Inflammatory macrophage (primary cell): Measurements from ENCODE around the gene ACSS1.
A peak's percentile ranks its signal among the peaks of the same experiment; 100 is the strongest.

ENCODE experiments used
- DNase-seq, 2 donors: peaks; one replicate each; pipeline ENCODE4 v3.0.0-alpha.2; 2020 to 2022

ACSS1 gene

GRCh38 chr20:24970754-24971153 lies 87.2 kb downstream of the ACSS1 start:
- peak; percentile 50 to 66 for DNase-seq

- DNase-seq, result no peak
These were observed 87.8 kb downstream of the ACSS1 start for GRCh38 chr20:24970030-24970553.

DNA sequence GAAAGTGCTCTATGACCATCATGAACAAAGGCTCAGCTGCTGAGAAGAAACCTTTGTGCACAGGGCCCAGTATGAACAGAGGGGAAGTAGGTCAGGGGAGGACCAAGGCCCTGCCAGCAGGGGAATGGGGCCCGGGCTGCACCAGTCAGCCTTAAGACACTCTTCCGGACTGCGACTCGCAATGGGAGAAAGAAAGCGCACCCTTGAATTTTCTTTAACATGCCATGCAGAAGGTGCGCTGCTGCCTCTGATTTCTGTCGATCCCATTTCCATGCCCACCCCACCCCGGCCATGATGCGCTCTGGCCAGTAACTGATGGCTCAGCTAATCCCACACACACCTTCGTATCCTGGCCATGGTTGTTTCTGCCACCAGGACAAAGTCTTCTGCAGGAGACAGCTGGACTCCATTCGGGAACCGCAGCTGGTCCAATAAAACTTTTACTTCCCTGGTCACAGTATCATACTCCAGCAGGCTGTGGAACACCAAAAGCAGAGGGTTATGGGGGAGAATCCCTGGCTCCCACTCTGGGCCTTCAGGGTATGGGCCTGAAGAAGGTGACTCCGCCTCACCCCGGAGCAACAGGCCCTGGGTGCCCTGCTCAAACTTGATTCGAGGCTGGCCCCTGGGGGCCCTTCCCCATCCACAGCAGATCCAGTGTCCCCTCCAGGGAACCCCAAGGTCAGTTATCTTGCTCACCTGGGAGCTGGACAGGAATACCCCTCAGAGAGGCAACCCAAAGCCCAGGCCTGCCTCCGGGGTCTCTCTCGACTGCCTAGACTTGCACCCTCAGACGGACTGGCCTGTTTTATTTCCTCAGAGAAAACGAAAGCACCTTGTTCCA lies 88.5 kb downstream of the ACSS1 start:
- no peak for DNase-seq

DNA sequence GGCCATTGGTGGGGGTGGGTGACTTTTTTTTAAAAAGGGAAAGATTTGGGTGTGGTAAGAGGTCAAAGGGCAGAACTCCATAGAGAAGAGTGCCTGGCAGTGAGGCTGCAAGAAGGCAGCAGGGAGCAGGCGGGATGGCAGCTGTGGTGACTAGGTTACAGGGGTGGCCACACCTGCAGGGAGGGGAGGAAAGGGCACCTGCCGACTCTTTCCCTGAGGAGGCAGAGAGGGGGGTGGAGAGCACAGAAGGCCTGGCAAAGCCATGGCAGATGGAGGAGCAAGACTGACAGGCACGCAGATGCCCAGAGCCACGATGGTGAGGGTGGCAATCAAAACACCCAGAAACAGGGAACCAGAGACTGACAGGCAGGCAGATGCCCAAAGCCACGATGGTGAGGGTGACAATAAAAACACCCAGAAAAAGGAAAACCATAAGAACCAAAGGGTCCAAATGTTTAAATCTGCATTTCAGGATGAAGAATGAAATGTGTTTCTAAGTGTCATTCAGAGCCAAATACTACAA lies 89.6 kb downstream of the ACSS1 start:
- no peak for DNase-seq

DNA sequence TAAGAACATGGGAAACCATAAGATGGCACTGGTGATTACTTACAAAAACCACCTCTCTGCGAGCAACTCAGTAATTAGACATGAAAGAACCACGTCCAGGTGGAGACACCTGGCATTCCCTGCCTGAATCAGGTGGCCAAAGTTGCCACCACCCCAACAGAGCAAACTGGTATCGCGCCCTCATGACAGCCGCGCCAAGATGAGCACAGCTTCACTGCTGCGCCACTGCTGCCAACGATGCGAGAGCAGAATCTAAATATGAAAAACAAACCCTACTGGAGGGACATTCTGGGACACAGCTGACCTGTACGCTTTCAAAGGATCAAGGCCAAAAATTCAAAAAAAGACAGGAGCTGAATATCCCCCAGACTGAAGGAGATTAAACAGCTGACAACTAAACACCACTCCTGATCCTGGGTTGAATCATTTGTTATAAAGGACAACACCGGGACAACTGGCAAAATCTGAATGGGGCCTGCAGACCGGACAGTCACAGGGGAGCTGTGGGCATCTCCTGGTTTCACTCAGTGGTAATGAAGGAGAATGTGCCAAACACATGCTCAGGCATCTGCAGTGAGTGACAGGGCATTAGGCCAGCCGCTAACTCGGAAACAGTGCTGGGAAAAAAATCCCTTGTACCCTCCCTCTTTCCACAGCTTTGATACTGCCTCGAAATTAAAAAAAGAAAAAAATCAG lies 91.5 kb downstream of the ACSS1 start:
- no peak for DNase-seq

DNA sequence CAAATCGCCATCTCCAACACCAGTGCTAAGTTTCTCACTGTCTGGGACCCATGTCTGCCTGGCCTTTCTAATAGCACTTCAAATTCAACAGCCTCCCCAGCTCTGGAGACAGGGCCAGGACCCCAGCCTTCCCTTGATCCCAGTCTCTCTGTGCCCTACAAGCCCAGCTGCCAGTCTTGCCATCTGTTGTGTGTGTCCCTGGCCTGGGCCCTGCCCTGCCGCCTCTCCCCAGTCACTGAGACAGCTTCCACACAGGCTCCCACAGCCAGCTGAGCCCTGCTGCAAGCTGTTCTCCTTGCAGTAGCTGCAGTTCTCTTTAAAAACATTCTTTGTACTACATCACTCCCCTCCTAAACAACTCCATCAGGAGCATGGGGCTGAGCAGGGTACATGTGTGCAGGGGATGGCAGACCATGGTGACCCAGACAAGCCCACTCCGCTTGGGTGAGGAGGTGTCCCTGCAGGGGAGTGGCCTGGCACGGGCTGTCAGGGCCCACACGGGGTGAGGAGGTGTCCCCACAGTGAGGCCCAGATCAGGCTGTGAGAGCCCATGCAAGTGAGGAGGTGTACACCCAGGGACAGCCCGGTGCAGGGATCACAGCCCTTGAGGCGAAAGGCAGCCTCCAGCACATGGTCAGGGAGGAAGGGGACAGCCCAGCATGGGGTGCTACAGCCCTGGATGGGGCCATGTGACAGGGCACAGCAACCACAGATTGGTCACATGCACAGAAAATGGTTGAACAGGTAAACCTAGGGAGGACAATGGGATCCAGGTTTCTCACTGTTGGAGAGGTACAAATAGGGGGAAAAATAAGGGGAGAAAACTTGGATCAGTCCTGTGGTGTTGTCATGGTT lies 92.6 kb downstream of the ACSS1 start:
- no peak for DNase-seq

DNA sequence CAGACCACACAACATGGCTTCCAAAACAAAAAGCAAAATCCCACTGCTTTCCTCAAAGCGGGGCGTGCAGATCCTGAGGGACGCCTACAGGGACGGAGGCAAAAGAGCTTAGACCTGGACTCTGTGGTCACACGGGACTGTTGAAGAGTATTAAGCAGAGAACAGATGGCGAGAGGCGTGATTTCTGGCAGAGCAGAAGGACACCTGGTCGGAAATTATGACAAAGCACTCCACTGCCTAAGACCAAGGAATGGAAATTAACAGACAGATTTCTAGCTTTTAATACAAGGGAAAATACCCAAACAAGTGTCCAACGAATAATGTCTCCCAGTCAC lies 93.5 kb downstream of the ACSS1 start:
- DNase-seq, result no peak

DNA sequence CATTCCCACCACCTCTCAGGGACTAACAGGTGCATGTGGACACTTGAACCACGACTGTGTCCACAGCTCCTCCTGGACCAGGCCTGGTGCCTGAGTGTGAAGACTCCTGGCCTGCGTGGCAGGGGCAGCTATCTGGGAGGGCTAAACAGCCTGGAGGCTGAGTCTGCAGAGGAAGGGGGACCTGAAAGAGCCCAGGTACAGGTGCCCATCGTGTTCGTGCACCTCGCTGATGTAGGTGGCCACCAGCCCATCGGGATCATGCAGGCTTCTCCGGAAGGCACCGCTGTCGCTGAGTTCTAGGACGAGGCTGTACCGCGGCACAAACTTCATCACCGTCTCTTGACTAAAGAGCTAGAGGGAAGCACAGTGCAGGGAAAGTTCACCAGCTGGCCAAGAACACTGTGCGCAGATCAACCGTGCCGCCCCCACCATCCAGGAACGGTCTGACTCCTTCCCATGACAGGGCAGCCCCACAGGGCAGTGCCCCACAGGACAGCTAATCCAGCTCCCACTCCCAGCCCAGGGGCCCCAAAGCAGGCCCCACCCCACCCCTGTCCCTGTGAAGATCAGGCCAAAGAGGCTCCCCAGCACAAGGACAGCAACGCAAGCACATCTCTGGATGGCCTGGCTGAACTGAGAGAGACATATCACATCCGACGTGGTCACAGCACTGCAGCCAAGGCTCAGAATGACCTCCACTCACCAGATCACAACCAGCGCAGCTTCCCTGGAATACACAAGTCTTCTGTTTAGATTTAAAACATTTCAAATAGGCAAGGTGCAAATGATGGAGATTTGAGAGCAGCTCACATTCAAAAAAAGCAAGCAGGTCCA lies 94.0 kb downstream of the ACSS1 start:
- DNase-seq, result no peak

DNA sequence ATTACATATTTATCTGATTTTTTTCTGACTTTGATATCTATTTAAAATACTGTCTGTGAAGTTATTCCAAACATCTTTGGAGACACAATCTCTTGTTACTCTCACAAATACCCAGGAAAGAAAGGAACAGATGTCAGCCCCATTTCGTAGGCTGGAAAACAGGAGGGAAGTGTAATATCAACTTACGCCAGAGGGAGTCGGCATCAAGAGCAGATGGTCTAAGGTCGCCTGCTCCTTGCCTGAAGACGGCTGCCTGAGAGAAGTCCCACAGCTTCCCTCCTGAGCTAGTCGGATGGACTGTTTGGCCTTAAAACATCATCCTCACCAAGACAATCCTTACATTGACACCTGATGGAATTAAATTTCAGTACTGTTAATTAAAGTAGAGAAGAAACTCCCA lies 95.4 kb downstream of the ACSS1 start:
- no peak for DNase-seq

- DNase-seq, result no peak
These were observed 95.8 kb downstream of the ACSS1 start for GRCh38 chr20:24962182-24962492.

DNA sequence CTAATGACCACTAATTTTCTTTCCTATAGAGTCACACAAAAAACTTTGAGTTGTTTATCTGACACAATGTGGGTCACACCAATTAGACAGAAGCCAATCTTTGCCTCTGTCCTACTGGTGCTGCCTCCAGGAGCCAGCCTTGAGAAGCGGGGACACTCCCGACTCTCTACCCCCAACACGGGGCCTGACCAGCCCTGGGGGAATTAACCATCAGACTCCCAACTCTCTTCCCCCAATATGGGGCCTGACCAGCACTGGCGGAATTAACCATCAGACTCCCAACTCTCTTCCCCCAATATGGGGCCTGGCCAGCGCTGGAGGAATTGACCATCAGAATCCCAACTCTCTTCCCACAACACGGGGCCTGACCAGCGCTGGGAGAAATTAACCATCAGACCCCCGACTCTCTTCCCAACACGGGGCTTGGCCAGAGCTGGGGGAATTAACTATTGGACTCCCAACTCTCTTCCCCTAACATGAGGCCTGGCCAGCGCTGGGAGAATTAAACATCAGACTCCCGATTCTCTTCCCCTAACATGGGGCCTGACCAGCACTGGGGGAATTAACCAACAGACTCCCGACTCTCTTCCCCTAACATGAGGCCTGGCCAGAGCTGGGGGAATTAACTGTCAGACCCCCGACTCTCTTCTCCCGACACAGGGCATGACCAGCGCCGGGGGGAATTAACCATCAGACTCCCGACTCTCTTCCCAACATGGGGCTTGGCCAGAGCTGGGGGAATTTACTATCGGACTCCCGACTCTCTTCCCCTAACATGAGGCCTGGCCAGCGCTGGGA lies 96.4 kb downstream of the ACSS1 start:
- no peak for DNase-seq

DNA sequence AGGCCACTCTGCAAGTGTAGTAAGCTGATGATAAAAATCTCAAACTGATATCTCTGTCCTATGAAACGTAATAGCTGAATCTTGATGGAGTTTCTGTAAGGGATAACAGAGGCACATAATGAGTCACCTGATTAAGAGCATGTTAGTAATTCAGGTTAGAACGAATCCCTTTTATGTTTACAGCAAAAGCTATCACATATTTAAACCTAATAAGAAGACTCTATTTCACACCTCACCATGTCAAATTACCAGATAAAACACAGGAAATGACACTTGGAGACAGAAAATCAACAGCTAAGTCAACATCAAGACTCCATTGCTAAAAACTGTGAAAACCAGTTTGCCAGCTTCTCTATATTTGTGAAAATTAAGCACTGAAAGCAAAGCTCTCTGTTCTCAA lies 97.1 kb downstream of the ACSS1 start:
- DNase-seq, result no peak

- DNase-seq, result no peak
These were observed 97.6 kb downstream of the ACSS1 start for GRCh38 chr20:24960302-24960801.

DNA sequence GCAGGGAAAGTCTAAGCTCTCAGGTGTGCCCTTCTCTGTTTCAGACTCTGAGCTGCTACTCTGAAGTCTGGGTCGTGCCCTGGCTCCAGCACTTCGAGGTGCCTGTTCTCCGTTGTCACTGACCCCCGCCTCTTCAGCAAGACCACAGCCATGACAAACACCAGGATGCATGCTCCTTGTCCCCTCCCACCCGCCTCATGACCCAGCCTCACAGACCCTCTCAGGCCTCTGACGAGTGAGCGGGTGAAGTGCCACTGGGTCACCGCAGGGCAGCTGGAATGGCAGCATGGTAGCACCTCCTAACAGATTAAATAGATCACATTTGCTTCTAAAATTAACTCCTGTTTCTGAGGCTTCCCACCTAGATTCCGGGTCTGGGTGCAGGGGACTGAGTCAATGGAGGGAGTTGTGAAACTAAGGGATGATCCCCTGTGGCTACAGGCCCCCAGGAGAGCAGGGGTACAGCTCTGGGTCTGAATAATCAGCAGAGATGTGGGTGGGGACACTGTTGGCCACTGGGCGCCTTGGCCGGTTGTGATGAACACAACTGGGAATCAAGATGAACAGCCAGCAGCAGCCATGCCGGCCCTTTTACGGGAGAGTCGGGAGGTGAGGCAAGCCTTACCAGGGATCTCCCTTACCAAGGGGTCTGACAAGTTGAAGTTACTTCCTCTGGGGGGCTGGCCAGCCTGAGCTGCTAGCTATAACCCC lies 98.2 kb downstream of the ACSS1 start:
- DNase-seq, result no peak

GRCh38 chr20:24958506-24959385 lies 99.2 kb downstream of the ACSS1 start:
- DNase-seq, result no peak

GRCh38 chr20:24957326-24958016 lies 100.5 kb downstream of the ACSS1 start:
- DNase-seq, result no peak
